Measurements from ENCODE around the gene SLC25A13.

DNA sequence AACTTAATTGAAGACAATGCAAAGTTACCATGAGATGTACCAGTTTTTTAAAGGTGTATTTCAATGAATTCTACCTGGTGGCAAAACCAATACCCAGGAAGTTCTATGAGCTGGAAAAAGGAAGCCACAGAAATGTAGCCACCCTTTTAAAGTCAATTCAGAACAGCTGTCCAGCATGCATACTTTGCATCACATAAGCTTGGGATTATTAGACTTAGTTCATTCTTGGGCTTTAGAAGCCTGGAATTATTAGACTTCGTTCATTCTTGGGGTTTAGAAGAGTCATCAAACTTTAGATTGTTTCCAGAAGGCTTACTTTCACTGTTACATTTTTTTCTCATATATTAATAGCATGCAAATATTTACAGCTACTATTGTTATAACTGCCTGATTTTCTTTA, 20.9 kb downstream of the SLC25A13 start:
- TF ChIP-seq, protein P1, sequence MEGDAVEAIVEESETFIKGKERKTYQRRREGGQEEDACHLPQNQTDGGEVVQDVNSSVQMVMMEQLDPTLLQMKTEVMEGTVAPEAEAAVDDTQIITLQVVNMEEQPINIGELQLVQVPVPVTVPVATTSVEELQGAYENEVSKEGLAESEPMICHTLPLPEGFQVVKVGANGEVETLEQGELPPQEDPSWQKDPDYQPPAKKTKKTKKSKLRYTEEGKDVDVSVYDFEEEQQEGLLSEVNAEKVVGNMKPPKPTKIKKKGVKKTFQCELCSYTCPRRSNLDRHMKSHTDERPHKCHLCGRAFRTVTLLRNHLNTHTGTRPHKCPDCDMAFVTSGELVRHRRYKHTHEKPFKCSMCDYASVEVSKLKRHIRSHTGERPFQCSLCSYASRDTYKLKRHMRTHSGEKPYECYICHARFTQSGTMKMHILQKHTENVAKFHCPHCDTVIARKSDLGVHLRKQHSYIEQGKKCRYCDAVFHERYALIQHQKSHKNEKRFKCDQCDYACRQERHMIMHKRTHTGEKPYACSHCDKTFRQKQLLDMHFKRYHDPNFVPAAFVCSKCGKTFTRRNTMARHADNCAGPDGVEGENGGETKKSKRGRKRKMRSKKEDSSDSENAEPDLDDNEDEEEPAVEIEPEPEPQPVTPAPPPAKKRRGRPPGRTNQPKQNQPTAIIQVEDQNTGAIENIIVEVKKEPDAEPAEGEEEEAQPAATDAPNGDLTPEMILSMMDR (IDR thresholded peaks at IDR 0.05; ENCODE audit: insufficient read depth, low read length), result no peak
- TF ChIP-seq POLR2AphosphoS5 (IDR thresholded peaks at IDR 0.05; ENCODE audit: low read depth), result no peak
- TF ChIP-seq, protein P2, sequence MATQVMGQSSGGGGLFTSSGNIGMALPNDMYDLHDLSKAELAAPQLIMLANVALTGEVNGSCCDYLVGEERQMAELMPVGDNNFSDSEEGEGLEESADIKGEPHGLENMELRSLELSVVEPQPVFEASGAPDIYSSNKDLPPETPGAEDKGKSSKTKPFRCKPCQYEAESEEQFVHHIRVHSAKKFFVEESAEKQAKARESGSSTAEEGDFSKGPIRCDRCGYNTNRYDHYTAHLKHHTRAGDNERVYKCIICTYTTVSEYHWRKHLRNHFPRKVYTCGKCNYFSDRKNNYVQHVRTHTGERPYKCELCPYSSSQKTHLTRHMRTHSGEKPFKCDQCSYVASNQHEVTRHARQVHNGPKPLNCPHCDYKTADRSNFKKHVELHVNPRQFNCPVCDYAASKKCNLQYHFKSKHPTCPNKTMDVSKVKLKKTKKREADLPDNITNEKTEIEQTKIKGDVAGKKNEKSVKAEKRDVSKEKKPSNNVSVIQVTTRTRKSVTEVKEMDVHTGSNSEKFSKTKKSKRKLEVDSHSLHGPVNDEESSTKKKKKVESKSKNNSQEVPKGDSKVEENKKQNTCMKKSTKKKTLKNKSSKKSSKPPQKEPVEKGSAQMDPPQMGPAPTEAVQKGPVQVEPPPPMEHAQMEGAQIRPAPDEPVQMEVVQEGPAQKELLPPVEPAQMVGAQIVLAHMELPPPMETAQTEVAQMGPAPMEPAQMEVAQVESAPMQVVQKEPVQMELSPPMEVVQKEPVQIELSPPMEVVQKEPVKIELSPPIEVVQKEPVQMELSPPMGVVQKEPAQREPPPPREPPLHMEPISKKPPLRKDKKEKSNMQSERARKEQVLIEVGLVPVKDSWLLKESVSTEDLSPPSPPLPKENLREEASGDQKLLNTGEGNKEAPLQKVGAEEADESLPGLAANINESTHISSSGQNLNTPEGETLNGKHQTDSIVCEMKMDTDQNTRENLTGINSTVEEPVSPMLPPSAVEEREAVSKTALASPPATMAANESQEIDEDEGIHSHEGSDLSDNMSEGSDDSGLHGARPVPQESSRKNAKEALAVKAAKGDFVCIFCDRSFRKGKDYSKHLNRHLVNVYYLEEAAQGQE (IDR thresholded peaks at IDR 0.05; ENCODE audit: insufficient replicate concordance, low read depth), result no peak

Data from HL-60 (cell line).